GM10248 (cell line): ENCODE results near the gene QSOX1.

Experiments
- CTCF ChIA-PET: fragments of 300-600 bp; sonication (Branson Sonifier 250); formaldehyde crosslinking; extraction: SDS; loops from one replicate; lab custom pipeline; 2021; ENCODE audit warnings: antibody characterized with exemption; lab: Yijun Ruan, JAX
- POLR2A ChIA-PET: fragments of 350-650 bp; sonication (Branson Sonifier 250); formaldehyde crosslinking; extraction: SDS; loops from one replicate; lab custom pipeline; 2020; ENCODE audit warnings: antibody characterized with exemption; lab: Yijun Ruan, JAX
- DNase-seq: peaks from one replicate; pipeline ENCODE4 v3.0.0; 2012; ENCODE audit errors: extremely low spot score
- CTCF ChIP-seq: IDR thresholded peaks from 2 replicates; pipeline ENCODE4 v1.5.1; 2012; ENCODE audit warnings: mild to moderate bottlenecking, low read depth; ENCODE audit errors: extremely low read depth, missing control alignments, control extremely low read depth

QSOX1 gene

GRCh38 chr1:180247061-180247460 lies 92.4 kb downstream of the QSOX1 start:
- no peak for TF ChIP-seq CTCF
- DNase-seq, result no peak
- ChIA-PET POLR2A (no interaction called here), CTCF (interaction anchor here (0.7 to 1.3 kb wide), 4 partner anchors 10 to 233 kb away, joined by 3 to 5 read pairs (median 3); no protein-coding TSS in a partner anchor)

GRCh38 chr1:180247580-180247979 lies 92.9 kb downstream of the QSOX1 start:
- TF ChIP-seq CTCF, result no peak
- DNase-seq, result no peak
- ChIA-PET POLR2A (no interaction called here), CTCF (interaction anchor here (0.7 to 1.3 kb wide), 5 partner anchors 10 to 233 kb away, joined by 3 to 5 read pairs (median 3); no protein-coding TSS in a partner anchor)

DNA sequence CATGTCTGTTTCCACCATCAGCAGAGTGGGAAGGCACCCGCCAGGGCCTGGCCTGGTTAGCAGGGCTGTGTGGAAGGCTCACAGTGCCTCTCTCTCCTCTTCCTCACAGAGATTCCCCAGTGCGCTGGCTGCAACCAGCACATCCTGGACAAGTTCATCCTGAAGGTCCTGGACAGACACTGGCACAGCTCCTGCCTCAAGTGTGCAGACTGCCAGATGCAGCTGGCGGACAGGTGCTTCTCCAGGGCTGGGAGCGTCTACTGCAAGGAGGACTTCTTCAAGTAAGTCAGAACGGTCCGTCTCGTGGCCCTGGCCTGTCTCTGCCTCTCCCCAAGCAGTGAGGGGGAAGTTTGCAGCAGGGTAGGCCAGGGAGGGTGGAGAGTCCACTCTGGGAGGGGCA lies 93.5 kb downstream of the QSOX1 start:
- ChIA-PET CTCF (interaction anchor here (0.7 to 1.7 kb wide), 7 partner anchors 9 to 234 kb away, joined by 3 to 13 read pairs (median 5); no protein-coding TSS in a partner anchor), POLR2A (no interaction called here)
- no peak for DNase-seq
- no peak for TF ChIP-seq CTCF

GRCh38 chr1:180248731-180249681 lies 94.3 kb downstream of the QSOX1 start:
- no peak for TF ChIP-seq CTCF
- POLR2A ChIA-PET, result no interaction called here
- DNase-seq, result no peak
- CTCF ChIA-PET, result interaction anchor here (1.2 to 1.7 kb wide), 6 partner anchors 11 to 234 kb away, joined by 3 to 13 read pairs (median 4); no protein-coding TSS in a partner anchor

GRCh38 chr1:180249725-180250498 lies 95.2 kb downstream of the QSOX1 start:
- ChIA-PET POLR2A (no interaction called here), CTCF (interaction anchor here (1.2 to 4.5 kb wide), 6 partner anchors 11 to 233 kb away, joined by 3 to 38 read pairs (median 6); no protein-coding TSS in a partner anchor)
- no peak for TF ChIP-seq CTCF
- no peak for DNase-seq

DNA sequence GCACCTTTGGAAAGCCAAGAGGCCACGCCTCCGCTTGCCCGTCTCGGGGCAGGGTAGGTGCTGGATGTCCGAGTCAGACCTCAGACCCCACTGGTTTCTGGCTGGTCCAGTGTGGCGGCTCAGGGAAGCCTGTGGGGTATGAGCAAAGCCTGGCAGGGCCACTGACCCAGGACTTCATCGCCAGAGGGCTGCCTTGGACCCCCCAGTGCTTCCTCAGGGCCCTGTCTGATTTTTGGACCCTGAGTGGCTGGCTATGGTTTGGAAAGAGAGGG lies 95.8 kb downstream of the QSOX1 start:
- ChIA-PET POLR2A (no interaction called here), CTCF (interaction anchor here (1.4 to 4.5 kb wide), 3 partner anchors 12 to 232 kb away, joined by 3 to 38 read pairs (median 3); no protein-coding TSS in a partner anchor)
- no peak for TF ChIP-seq CTCF
- no peak for DNase-seq
